OCI-LY3 (cell line): ENCODE data around the gene PHF14.

Experiments used
- CTCF ChIP-seq: fragments of 200-600, 300-600 bp; sonication (generic); IDR thresholded peaks from 2 replicates; pipeline ENCODE4 v1.5.1; 2014; ENCODE audit warnings: antibody characterized with exemption, low read length, low read depth
- EZH2phosphoT487 ChIP-seq: fragments of 200-600 bp; shearing (Covaris generic); IDR thresholded peaks from 2 replicates; pipeline ENCODE4 v1.6.1; 2018; ENCODE audit warnings: antibody characterized with exemption, mixed run types, low read depth

GRCh38 chr7:11208883-11209465 is 235.3 kb downstream of the PHF14 start:
- TF ChIP-seq CTCF (no peak), EZH2phosphoT487 (no peak)
